ENCODE data around the gene CXCR6.

DNA sequence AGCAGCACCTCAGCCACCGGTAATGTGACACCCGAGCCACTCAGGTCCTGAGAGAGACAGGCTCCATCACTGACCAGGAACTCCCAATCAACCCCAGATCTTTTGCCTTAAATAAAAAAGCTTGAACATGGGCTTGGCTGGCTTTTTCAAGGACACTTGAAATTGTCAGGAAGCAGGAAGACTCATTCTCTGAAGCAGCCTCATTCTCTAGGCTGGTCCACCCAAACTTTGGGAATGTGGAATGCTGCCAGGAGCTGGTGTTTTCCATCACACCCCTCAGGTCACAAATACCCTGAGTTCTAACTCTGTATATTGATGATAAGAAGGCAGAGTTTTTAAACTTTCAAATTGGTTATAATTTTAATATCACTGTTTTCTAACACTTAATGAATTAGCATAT is 17.0 kb downstream of the CXCR6 start:
- TF ChIP-seq, protein P1, sequence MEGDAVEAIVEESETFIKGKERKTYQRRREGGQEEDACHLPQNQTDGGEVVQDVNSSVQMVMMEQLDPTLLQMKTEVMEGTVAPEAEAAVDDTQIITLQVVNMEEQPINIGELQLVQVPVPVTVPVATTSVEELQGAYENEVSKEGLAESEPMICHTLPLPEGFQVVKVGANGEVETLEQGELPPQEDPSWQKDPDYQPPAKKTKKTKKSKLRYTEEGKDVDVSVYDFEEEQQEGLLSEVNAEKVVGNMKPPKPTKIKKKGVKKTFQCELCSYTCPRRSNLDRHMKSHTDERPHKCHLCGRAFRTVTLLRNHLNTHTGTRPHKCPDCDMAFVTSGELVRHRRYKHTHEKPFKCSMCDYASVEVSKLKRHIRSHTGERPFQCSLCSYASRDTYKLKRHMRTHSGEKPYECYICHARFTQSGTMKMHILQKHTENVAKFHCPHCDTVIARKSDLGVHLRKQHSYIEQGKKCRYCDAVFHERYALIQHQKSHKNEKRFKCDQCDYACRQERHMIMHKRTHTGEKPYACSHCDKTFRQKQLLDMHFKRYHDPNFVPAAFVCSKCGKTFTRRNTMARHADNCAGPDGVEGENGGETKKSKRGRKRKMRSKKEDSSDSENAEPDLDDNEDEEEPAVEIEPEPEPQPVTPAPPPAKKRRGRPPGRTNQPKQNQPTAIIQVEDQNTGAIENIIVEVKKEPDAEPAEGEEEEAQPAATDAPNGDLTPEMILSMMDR (IDR thresholded peaks at IDR 0.05) = no peak
- no peak for TF ChIP-seq EP300 (IDR thresholded peaks at IDR 0.05)
- no peak for TF ChIP-seq POLR2A (IDR thresholded peaks at IDR 0.05)
